Gastroesophageal sphincter (tissue), 3 donors: ENCODE data around the gene PLRG1.

ENCODE experiments used
- CTCF ChIP-seq, 4 experiments: fragments of 200-600 bp in 2 of 4; fragments of 450-650 bp in 2 of 4; sonication (generic) in 1 of 4; IDR thresholded peaks; one replicate each; pipeline ENCODE4 v1.5.1; 2017 to 2019; ENCODE audit warnings: antibody characterized with exemption in 4 of 4, mild to moderate bottlenecking in 2 of 4, moderate library complexity in 2 of 4
- POLR2A ChIP-seq, 2 donors: fragments of 450-650 bp; IDR thresholded peaks; one replicate each; pipeline ENCODE4 v1.6.1; 2017; ENCODE audit warnings: antibody characterized with exemption in 2 of 2, mild to moderate bottlenecking in 2 of 2, moderate library complexity in 1 of 2

GRCh38 chr4:154560824-154561231 lies 10.6 kb upstream of the PLRG1 start:
- TF ChIP-seq CTCF (IDR thresholded peaks at IDR 0.05) (no peak), POLR2A (IDR thresholded peaks at IDR 0.05) (no peak)
